SIG-M5 treated with dmso at 0.1 percent for 504 hours (cell line): ENCODE data around the gene UBE3C.
"Not testable (repeated sequence)": the region's sequence is repeated elsewhere in the genome, so short reads cannot be mapped to it uniquely, and the experiment has no call there.

Source experiments
- DNase-seq: peaks from one replicate; lab custom pipeline; 2025; ENCODE audit not compliant: unreplicated experiment; lab: John Stamatoyannopoulos, UW

The UBE3C gene

GRCh38 chr7:157138424-157139110 lies at the start of gene UBE3C:
TSS of gene UBE3C (plus strand) at chr7:157138926. CDS start at chr7:157139273, 347 bp downstream.
- DNase-seq, result peak; percentile 88

DNA sequence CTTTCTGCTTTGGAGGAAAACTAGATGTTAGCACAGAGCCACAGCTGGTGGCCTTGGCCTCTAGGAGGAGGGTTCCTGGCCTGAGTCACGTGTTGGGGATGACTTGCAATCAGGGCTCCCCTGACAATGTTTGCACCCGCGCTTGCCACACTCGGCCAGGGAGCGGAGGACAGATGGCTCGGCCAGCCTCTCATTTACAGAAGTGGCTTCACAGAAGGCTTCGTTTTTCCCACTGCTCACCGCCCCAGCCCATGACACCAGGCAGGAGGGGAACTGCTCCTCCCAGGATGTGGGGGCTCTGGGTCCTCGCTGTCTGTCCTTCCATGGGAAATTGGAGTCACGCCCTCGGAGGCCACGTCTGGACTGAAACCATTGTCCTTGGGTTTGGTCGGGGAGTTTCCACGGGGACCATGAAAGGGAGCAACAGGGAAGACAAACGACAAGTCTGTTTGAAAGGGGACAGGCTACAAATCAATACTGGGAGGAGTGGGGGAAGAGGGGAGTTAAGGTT lies 49.6 kb upstream of the UBE3C start:
- DNase-seq, result no peak

- DNase-seq, result no peak
Observed at GRCh38 chr7:157090485-157091165, 48.1 kb upstream of the UBE3C start.

GRCh38 chr7:157096286-157097055 lies 42.3 kb upstream of the UBE3C start:
- DNase-seq, result no peak

DNA sequence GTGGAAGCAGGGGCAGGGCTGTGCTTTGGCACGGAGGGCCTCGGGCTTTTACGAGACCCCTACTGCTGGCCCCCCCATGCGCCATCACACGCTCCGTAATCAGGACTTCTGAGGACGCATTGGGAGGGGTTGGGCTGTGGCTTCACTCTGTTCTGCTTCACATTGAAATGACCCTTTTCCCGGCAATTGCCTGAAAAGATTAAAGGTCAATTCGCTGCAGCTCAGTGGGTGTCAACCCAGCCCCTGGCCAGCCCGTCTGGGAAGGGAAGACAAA lies 41.7 kb upstream of the UBE3C start:
- no peak for DNase-seq

DNA sequence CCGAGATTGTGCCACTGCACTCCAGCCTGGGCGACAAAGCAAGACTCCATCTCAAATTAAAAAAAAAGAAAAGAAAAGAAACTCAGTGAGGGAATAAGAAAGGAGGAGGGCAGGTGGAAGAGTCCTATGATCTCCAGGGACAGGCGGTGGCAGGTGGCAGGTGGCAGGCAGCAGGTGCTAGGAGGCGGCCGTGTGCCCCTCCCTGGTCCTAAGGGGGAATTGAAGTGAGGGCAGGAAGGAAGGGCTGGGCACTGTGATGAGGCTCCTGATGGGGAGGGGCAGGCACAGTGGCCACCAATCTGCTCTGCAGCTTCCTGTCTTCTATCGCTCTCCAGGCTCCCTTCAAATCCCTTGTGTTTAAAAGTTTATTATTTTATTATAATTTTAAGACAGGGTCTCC lies 41.2 kb upstream of the UBE3C start:
- no peak for DNase-seq

GRCh38 chr7:157100005-157100404 lies 38.7 kb upstream of the UBE3C start:
- not testable (repeated sequence) for DNase-seq

- DNase-seq, result not testable (repeated sequence)
Observed at GRCh38 chr7:157103641-157104040, 35.1 kb upstream of the UBE3C start.

GRCh38 chr7:157111311-157111710 lies 27.4 kb upstream of the UBE3C start:
- DNase-seq, result no peak

DNA sequence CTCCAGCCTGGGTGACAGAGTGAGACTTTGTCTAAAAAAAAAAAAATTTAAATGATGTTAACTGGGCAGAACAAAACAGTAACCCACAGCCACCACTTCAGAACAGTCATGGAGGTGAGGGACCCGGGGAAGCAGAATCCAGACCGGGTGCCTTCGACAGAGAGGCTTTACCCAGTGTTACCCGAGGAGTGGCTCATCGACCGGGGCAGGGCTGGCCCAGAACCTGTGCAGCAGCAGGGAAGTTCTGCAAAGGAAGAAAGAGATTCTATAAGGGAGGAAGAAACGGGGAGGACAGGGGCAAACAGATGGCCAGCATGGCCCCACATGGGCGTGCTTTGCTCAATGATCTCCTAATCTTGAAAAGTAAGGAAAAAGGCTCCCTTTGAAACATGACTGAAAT lies 26.0 kb upstream of the UBE3C start:
- no peak for DNase-seq

- no peak for DNase-seq
Observed at GRCh38 chr7:157113607-157114006, 25.1 kb upstream of the UBE3C start.

DNA sequence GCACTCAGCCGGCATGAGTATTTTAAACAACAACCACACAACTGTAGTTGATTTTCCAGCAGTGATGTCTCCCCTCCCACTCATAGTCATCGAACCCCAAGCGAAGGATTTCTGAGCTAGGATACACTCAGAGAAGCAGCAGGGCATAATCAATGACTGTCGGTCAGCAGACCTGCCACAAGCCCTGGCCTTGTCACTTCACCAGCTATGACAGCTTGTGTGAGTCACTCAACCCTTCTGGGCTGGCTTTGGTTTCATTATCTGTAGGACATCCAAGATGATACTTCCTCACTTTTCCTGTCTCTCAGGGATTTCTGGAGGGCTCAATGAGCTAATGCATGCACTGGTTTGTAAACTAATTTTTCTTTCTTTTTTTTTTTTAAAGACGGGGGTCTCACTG lies 22.0 kb upstream of the UBE3C start:
- no peak for DNase-seq

- DNase-seq, result no peak
Observed at GRCh38 chr7:157117796-157118195, 20.9 kb upstream of the UBE3C start.

DNA sequence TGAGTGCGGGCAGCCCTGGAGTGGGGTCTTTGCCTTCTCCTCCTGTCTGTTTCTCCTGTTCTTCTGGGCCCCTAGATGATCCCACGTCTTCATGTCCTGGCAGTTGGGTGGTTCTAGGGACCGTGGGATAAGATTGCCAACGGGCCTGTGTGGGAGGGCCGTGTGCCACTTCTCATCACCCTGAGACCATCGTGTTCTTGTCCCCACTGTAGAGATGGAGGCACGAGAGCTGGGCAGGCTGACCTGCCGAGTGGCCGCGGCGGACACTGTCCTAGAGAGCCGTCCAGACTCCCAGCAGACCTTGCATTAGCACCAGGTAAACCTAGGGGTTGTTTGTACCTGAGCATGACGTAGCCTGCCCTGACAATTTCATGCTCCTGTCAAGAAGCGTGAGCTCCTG lies 18.5 kb upstream of the UBE3C start:
- DNase-seq, result no peak

GRCh38 chr7:157121184-157121715 lies 17.5 kb upstream of the UBE3C start:
- no peak for DNase-seq

DNA sequence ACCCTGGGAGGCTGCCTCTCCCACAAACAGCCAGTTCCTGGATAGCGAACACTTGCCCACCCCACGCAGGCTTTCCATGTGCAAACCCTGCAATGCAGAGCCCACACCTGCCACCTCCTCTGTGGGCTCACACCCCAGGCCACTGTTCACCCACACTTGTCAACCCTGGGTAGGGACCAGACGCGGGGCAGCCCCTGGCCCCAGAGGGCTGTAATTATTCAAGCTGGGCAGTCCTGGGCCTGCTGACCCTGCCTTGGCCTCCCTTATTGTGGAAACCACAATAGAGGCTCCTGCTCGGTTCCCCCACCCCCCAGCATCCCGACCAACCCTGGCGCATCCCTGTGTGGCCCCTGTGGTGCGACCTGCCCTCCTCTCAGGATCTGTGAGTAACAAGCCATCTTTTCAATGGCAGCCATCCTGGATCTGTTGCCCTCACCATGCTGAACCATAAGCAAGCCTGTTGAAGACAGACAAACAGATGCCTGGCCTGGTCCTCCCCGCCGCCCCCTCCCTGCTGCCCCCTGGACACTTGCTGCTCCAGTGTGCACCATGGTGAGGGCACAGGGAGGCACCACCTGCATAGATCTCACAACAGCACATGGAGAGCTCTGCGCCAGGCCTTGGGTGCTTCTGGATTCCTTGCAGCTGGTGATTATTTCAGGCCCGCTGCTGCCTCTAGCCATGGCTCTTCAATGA lies 15.8 kb upstream of the UBE3C start:
- no peak for DNase-seq

DNA sequence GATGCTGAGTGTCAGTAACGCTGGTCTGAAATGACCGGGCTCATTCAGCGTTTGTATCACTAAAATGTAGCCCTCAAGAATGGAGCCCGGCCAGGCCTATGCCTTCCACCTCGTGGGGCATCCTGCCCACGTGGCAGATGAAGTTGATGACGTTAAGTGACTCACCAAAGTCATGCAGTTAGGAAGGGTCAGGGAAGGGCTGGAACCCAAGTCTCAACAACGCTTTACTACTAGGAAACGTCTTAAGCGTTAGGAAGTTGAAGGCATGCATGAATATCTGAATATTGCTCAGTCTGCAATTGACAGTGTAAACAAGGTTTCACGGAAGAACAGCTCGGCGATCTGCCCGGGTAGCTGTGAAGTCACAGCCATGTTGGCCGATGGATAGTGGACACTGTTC lies 14.0 kb upstream of the UBE3C start:
- DNase-seq, result no peak

GRCh38 chr7:157125376-157126223 lies 13.1 kb upstream of the UBE3C start:
- no peak for DNase-seq

GRCh38 chr7:157126921-157127320 lies 11.8 kb upstream of the UBE3C start:
- no peak for DNase-seq

DNA sequence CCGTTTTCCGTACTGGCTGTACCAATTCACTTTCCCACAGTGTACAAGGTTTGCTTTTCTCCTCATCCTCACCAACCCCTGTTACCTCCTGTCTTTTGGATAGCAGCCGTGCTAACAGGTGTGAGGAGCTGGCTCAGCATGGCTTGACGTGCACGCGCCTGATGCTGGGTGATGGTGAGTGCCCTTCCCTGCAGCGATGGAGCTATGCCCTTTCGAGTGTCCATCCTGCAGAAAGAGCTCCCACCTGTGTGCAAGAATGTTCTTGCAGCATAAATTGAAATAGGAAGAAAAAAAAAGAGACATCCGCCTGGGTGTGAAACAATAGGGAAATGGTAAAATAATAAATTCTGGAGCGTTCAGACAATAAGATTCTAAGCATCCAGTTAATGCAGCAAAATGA lies 9.5 kb upstream of the UBE3C start:
- DNase-seq, result no peak
